Neural crest cell (in vitro differentiated cells): ENCODE data around the gene PPP2R5D. TPM values are rescaled to one million over a fixed set of nuclear protein-coding genes. Genes with fewer than 3 reads are reported as not detected.
A peak's percentile ranks its signal among the peaks of the same experiment; 100 is the strongest.
"Not testable (repeated sequence)": the region's sequence is repeated elsewhere in the genome, so short reads cannot be mapped to it uniquely, and the experiment has no call there.

ENCODE experiments used
- DNase-seq: peaks from one replicate; pipeline ENCODE4 v3.0.0; 2021; ENCODE audit warnings: low read depth, mixed read lengths, low spot score
- H3K27ac Mint-ChIP-seq: one replicate; pipeline ENCODE4 v1.8.0; 2021; ENCODE audit warnings: mild to moderate bottlenecking, mixed read lengths; ENCODE audit not compliant: unreplicated experiment
- H3K27me3 Mint-ChIP-seq: 2 replicates; pipeline ENCODE4 v1.8.0; 2021; ENCODE audit warnings: low read depth, mild to moderate bottlenecking, mixed read lengths
- H3K36me3 Mint-ChIP-seq: 2 replicates; pipeline ENCODE4 v1.8.0; 2021; ENCODE audit warnings: low read depth, mild to moderate bottlenecking, mixed read lengths
- H3K4me1 Mint-ChIP-seq: 2 replicates; pipeline ENCODE4 v1.8.0; 2021; ENCODE audit warnings: mixed read lengths
- H3K4me3 Mint-ChIP-seq: one replicate; pipeline ENCODE4 v1.8.0; 2021; ENCODE audit warnings: mild to moderate bottlenecking, mixed read lengths
- H3K9me3 Mint-ChIP-seq: 2 replicates; pipeline ENCODE4 v1.8.0; 2021; ENCODE audit warnings: mixed read lengths
- CTCF ChIP-seq: fragments of 200-600 bp; sonication (generic); conservative IDR thresholded peaks from 2 replicates; pipeline ENCODE4 v1.5.0; 2021; ENCODE audit warnings: antibody characterized with exemption, mild to moderate bottlenecking
- total RNA-seq: library from RNA; stranded (reverse); gene quantifications from 2 replicates; pipeline ENCODE4 v1.2.1, GENCODE V29; 2021

The PPP2R5D gene
- total RNA-seq, 1 donor from 2014 or later, result 67.5 TPM

GRCh38 chr6:42938987-42939809, 45.2 kb upstream of the PPP2R5D start:
- no peak overlapping the region for H3K4me3 Mint-ChIP-seq

GRCh38 chr6:42939810-42940167, 44.6 kb upstream of the PPP2R5D start:
- Mint-ChIP-seq H3K27ac (no peak overlapping the region), H3K4me3 (no peak overlapping the region), H3K4me1 (no peaks in the 10 kb centered on the region), H3K9me3 (no peaks in the 10 kb centered on the region), H3K27me3 (no peaks in the 10 kb centered on the region), H3K36me3 (peaks cover 6% of the 10 kb centered on the region)
- DNase-seq, result no peak
- TF ChIP-seq CTCF, result no peak

More at GRCh38 chr6:42938987-42939809, 45.2 kb upstream of the PPP2R5D start:
- H3K27ac Mint-ChIP-seq, result no peak overlapping the region
- no peak for TF ChIP-seq CTCF
- DNase-seq, result no peak
- H3K36me3 Mint-ChIP-seq, result peaks cover 6% of the 10 kb centered on the region
- no peaks in the 10 kb centered on the region for H3K9me3 Mint-ChIP-seq
- H3K4me1 Mint-ChIP-seq, result no peaks in the 10 kb centered on the region
- H3K27me3 Mint-ChIP-seq, result no peaks in the 10 kb centered on the region

- Mint-ChIP-seq H3K27me3 (no peaks in the 10 kb centered on the region), H3K4me1 (no peaks in the 10 kb centered on the region), H3K27ac (no peak overlapping the region), H3K4me3 (no peak overlapping the region), H3K9me3 (no peaks in the 10 kb centered on the region), H3K36me3 (peaks cover 6% of the 10 kb centered on the region)
- no peak for DNase-seq
- no peak for TF ChIP-seq CTCF
These were observed 43.8 kb upstream of the PPP2R5D start for GRCh38 chr6:42940493-42941045.

GRCh38 chr6:42941356-42941755, 43.0 kb upstream of the PPP2R5D start:
- H3K27ac Mint-ChIP-seq, H3K4me3 Mint-ChIP-seq, H3K4me1 Mint-ChIP-seq, H3K9me3 Mint-ChIP-seq, H3K27me3 Mint-ChIP-seq, H3K36me3 Mint-ChIP-seq, DNase-seq: not testable (repeated sequence)

GRCh38 chr6:42942444-42942843, 41.9 kb upstream of the PPP2R5D start:
- Mint-ChIP-seq H3K27ac (peak overlapping the region; percentile 35), H3K36me3 (peaks cover 6% of the 10 kb centered on the region), H3K4me1 (no peaks in the 10 kb centered on the region), H3K27me3 (no peaks in the 10 kb centered on the region), H3K4me3 (no peak overlapping the region), H3K9me3 (no peaks in the 10 kb centered on the region)
- DNase-seq, result no peak
- TF ChIP-seq CTCF, result no peak

- H3K27ac Mint-ChIP-seq, result no peak overlapping the region
- no peaks in the 10 kb centered on the region for H3K4me1 Mint-ChIP-seq
- no peak for TF ChIP-seq CTCF
- no peak for DNase-seq
- no peaks in the 10 kb centered on the region for H3K9me3 Mint-ChIP-seq
- H3K27me3 Mint-ChIP-seq, result no peaks in the 10 kb centered on the region
- H3K4me3 Mint-ChIP-seq, result no peak overlapping the region
- H3K36me3 Mint-ChIP-seq, result peaks cover 3% of the 10 kb centered on the region
These were observed 36.4 kb upstream of the PPP2R5D start for GRCh38 chr6:42947950-42948349.
